ENCODE measurements around the gene TTLL6. TPM values are rescaled to one million over a fixed set of nuclear protein-coding genes. Genes with fewer than 3 reads are reported as not detected.

The TTLL6 gene
- total RNA-seq, 1 experiment from 2014 or later, result 0.21 TPM

DNA sequence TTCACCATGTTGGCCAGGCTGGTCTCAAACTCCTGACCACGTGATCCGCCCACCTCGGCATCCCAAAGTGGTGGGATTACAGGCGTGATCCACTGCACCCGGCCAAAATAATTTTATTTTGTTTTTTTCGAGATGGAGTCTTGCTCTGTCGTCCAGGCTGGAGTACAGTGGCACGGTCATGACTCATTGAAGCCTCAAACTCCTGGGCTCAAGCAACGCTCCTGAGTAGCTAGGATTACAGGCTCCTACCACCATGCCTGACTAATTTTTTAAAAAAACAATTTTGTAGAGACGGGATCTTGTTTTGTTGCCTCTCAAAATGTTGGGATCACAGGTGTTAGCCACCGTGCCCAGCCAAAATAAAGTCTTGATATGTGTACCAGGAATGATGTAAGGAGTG, 2.4 kb upstream of the TTLL6 start:
- Mint-ChIP-seq H3K4me1 (ENCODE audit: low read depth, unreplicated experiment) (peaks cover 10% of the 10 kb centered on the region), H3K36me3 (ENCODE audit: insufficient read depth, unreplicated experiment) (peaks cover 12% of the 10 kb centered on the region), H3K27ac (ENCODE audit: unreplicated experiment) (no peak overlapping the region), H3K4me3 (ENCODE audit: low read depth, unreplicated experiment) (no peak overlapping the region), H3K27me3 (ENCODE audit: unreplicated experiment) (peaks cover 23% of the 10 kb centered on the region), H3K9me3 (ENCODE audit: low read depth, unreplicated experiment) (no peaks in the 10 kb centered on the region)
- intact Hi-C loops (cut with micrococcal nuclease; ENCODE audit: unreplicated experiment), result no loop called here
- CTCF ChIA-PET, result no interaction called here
- TF ChIP-seq, protein P1, sequence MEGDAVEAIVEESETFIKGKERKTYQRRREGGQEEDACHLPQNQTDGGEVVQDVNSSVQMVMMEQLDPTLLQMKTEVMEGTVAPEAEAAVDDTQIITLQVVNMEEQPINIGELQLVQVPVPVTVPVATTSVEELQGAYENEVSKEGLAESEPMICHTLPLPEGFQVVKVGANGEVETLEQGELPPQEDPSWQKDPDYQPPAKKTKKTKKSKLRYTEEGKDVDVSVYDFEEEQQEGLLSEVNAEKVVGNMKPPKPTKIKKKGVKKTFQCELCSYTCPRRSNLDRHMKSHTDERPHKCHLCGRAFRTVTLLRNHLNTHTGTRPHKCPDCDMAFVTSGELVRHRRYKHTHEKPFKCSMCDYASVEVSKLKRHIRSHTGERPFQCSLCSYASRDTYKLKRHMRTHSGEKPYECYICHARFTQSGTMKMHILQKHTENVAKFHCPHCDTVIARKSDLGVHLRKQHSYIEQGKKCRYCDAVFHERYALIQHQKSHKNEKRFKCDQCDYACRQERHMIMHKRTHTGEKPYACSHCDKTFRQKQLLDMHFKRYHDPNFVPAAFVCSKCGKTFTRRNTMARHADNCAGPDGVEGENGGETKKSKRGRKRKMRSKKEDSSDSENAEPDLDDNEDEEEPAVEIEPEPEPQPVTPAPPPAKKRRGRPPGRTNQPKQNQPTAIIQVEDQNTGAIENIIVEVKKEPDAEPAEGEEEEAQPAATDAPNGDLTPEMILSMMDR (IDR thresholded peaks at IDR 0.05; ENCODE audit: unreplicated experiment), result no peak
- no TSS peak for BruUV-seq (replicated peaks)
- DNase-seq, result no peak

DNA sequence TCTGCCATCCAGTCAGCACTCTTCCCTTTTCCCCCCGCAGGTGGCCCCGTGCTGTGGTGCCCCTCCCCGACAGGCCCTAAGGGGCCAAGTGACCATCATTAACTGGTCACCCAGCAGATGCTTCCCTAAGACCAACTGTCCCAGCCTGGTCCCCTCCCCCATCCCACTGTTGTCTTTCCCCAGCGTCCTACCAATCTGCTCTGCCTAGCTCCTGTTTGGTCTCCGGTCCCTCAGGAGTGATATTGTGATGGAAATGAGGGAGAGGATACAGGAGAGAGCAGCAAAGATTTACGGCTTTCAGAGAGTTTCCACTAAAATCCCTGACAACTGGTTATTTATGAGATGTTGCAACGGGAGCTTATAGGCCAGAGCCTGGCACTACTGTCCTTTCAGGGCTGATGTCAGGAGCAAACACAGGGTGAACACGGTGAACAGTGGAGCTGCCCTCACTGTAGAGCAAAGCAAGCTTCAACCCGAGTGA, 1.4 kb upstream of the TTLL6 start:
- CTCF ChIA-PET, result interaction anchor here (0.6 to 1.5 kb wide), 2 partner anchors 61 to 209 kb away, joined by 4 to 6 read pairs; no protein-coding TSS in a partner anchor
- Mint-ChIP-seq H3K36me3 (ENCODE audit: insufficient read depth, unreplicated experiment) (peaks cover 12% of the 10 kb centered on the region), H3K27ac (ENCODE audit: unreplicated experiment) (no peak overlapping the region), H3K9me3 (ENCODE audit: low read depth, unreplicated experiment) (no peaks in the 10 kb centered on the region), H3K4me1 (ENCODE audit: low read depth, unreplicated experiment) (peaks cover 10% of the 10 kb centered on the region), H3K4me3 (ENCODE audit: low read depth, unreplicated experiment) (peak overlapping the region; percentile 24), H3K27me3 (ENCODE audit: unreplicated experiment) (peaks cover 23% of the 10 kb centered on the region)
- no TSS peak for BruUV-seq (replicated peaks)
- DNase-seq, result no peak
- TF ChIP-seq, protein P1 (IDR thresholded peaks at IDR 0.05; ENCODE audit: unreplicated experiment), result no peak
- intact Hi-C loops (cut with micrococcal nuclease; ENCODE audit: unreplicated experiment), result no loop called here

DNA sequence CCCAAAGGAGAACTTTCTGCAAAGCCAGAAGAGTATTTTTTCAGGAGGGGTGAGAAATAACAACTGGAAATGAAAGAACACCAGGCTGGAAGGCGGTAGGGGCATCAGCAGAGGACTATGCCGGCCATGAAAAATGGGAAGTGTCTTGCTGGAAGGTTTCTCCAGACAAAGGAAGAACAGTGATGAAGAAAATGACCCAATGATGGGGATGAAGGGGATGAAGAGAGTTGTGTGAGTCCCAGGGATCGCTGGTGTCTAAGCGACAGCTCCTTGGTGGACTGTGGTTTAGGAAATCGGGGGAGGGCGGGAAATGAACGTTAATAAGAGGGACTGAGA, 623 bp downstream of the TTLL6 start:
- H3K27me3 Mint-ChIP-seq (ENCODE audit: unreplicated experiment), result peaks cover 23% of the 10 kb centered on the region
- peaks cover 12% of the 10 kb centered on the region for H3K36me3 Mint-ChIP-seq (ENCODE audit: insufficient read depth, unreplicated experiment)
- no TSS peak for BruUV-seq (replicated peaks)
- H3K4me1 Mint-ChIP-seq (ENCODE audit: low read depth, unreplicated experiment), result peaks cover 10% of the 10 kb centered on the region
- H3K9me3 Mint-ChIP-seq (ENCODE audit: low read depth, unreplicated experiment), result no peaks in the 10 kb centered on the region
- TF ChIP-seq, protein P1 (IDR thresholded peaks at IDR 0.05; ENCODE audit: unreplicated experiment), result no peak
- intact Hi-C loops (cut with micrococcal nuclease; ENCODE audit: unreplicated experiment), result no loop called here
- H3K27ac Mint-ChIP-seq (ENCODE audit: unreplicated experiment), result no peak overlapping the region
- CTCF ChIA-PET, result interaction anchor here (0.6 to 4.3 kb wide), 5 partner anchors 15 to 138 kb away, joined by 3 to 74 read pairs (median 7); no protein-coding TSS in a partner anchor
- peak overlapping the region; percentile 71 for H3K4me3 Mint-ChIP-seq (ENCODE audit: low read depth, unreplicated experiment)
- DNase-seq, result no peak

DNA sequence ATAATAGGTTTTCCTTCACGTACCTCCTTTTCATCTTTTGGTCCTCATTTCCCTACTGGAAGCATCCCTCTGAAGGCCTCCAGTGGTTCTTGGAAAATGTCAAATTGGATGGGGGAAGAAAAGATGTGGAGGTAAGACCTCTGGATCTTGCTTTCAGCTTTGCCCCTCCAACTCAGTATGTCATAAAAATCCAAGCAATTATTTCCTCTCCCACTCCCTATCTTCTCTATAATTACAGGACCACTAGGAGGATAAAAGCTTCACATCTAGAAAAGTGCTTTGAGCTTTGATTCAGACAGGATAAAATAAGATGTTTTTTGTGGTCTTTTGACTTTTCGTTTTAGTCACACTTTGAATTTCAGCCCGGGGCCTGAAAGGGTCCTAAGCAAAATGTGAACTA, 1.7 kb downstream of the TTLL6 start:
- DNase-seq, result no peak
- no peak overlapping the region for H3K27ac Mint-ChIP-seq (ENCODE audit: unreplicated experiment)
- intact Hi-C loops (cut with micrococcal nuclease; ENCODE audit: unreplicated experiment), result loop anchor here (2.0 kb wide), 1 partner anchor 63 kb away; no protein-coding TSS in a partner anchor
- no peaks in the 10 kb centered on the region for H3K9me3 Mint-ChIP-seq (ENCODE audit: low read depth, unreplicated experiment)
- H3K4me3 Mint-ChIP-seq (ENCODE audit: low read depth, unreplicated experiment), result no peak overlapping the region
- H3K27me3 Mint-ChIP-seq (ENCODE audit: unreplicated experiment), result peaks cover 23% of the 10 kb centered on the region
- H3K36me3 Mint-ChIP-seq (ENCODE audit: insufficient read depth, unreplicated experiment), result peaks cover 12% of the 10 kb centered on the region
- BruUV-seq (replicated peaks), result no TSS peak
- peaks cover 10% of the 10 kb centered on the region for H3K4me1 Mint-ChIP-seq (ENCODE audit: low read depth, unreplicated experiment)
- CTCF ChIA-PET, result interaction anchor here (0.7 to 4.3 kb wide), 3 partner anchors 56 to 217 kb away, joined by 3 to 74 read pairs (median 4); no protein-coding TSS in a partner anchor
- TF ChIP-seq, protein P1 (IDR thresholded peaks at IDR 0.05; ENCODE audit: unreplicated experiment), result no peak
